ENCODE results near the gene GATAD2B. TPM values are rescaled to one million over a fixed set of nuclear protein-coding genes. Genes with fewer than 3 reads are reported as not detected.
A peak's percentile ranks its signal among the peaks of the same experiment; 100 is the strongest.

The GATAD2B gene
- polyA plus RNA-seq, 1 experiment: 4.8 TPM

DNA sequence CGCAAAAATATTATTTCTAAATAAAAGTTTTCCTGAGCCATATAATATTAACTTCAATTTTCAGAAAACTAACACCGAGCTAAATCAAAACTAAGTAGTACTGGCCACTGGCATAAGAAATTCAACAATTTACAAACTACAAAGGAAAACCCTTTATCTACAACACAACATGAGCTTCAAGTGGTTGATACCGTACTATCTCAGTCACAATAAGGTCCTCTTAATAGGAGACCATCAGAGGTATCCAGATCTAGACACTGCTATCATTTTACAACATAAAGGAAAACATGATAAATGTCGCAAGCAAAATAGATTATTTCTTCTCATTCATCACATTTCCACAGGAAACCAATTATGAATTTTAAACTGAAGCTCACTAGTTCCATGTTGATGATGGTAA, 39.5 kb downstream of the GATAD2B start:
- Histone ChIP-seq H3K27ac (ENCODE audit: low read depth, low read length) (no peak overlapping the region), H3K27me3 (ENCODE audit: control insufficient read depth, insufficient read depth, low read length) (no peaks in the 10 kb centered on the region), H3K9me3 (ENCODE audit: control insufficient read depth, insufficient read depth, low read length) (no peaks in the 10 kb centered on the region), H3K4me3 (ENCODE audit: low read depth, low read length) (no peak overlapping the region)
- ChIA-PET CTCF (no interaction called here), POLR2A (interaction anchor here (0.6 kb wide), 1 partner anchor 278 kb away, joined by 7 read pairs; no protein-coding TSS in a partner anchor)
- TF ChIP-seq, protein P1, sequence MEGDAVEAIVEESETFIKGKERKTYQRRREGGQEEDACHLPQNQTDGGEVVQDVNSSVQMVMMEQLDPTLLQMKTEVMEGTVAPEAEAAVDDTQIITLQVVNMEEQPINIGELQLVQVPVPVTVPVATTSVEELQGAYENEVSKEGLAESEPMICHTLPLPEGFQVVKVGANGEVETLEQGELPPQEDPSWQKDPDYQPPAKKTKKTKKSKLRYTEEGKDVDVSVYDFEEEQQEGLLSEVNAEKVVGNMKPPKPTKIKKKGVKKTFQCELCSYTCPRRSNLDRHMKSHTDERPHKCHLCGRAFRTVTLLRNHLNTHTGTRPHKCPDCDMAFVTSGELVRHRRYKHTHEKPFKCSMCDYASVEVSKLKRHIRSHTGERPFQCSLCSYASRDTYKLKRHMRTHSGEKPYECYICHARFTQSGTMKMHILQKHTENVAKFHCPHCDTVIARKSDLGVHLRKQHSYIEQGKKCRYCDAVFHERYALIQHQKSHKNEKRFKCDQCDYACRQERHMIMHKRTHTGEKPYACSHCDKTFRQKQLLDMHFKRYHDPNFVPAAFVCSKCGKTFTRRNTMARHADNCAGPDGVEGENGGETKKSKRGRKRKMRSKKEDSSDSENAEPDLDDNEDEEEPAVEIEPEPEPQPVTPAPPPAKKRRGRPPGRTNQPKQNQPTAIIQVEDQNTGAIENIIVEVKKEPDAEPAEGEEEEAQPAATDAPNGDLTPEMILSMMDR (IDR thresholded peaks at IDR 0.05; ENCODE audit: low read depth, low read length): no peak
- no peak for DNase-seq (ENCODE audit: low read depth, low spot score)

- no peaks in the 10 kb centered on the region for H3K27me3 ChIP-seq (ENCODE audit: control insufficient read depth, insufficient read depth, low read length)
- no peak overlapping the region; the same call in 1 of the 2 replicates for H3K4me3 ChIP-seq (ENCODE audit: low read depth, low read length)
- ChIA-PET POLR2A (interaction anchor here (1.3 kb wide), 1 partner anchor 41 kb away, joined by 3 read pairs; no protein-coding TSS in a partner anchor), CTCF (interaction anchor here (0.6 to 1.8 kb wide), 3 partner anchors 60 to 110 kb away, joined by 3 to 4 read pairs (median 3); no protein-coding TSS in a partner anchor)
- TF ChIP-seq, protein P1 (IDR thresholded peaks at IDR 0.05; ENCODE audit: low read depth, low read length): no peak
- H3K9me3 ChIP-seq (ENCODE audit: control insufficient read depth, insufficient read depth, low read length): no peaks in the 10 kb centered on the region
- no peak overlapping the region for H3K27ac ChIP-seq (ENCODE audit: low read depth, low read length)
- no peak for DNase-seq (ENCODE audit: low read depth, low spot score)
Observed at GRCh38 chr1:153882296-153882912, 40.4 kb downstream of the GATAD2B start.

GRCh38 chr1:153881751-153882150, 41.0 kb downstream of the GATAD2B start:
- Histone ChIP-seq H3K27ac (ENCODE audit: low read depth, low read length) (peak overlapping the region; percentile 84), H3K9me3 (ENCODE audit: control insufficient read depth, insufficient read depth, low read length) (no peaks in the 10 kb centered on the region), H3K27me3 (ENCODE audit: control insufficient read depth, insufficient read depth, low read length) (no peaks in the 10 kb centered on the region), H3K4me3 (ENCODE audit: low read depth, low read length) (peak overlapping the region; percentile 50)
- DNase-seq (ENCODE audit: low read depth, low spot score): no peak
- ChIA-PET CTCF (interaction anchor here (0.6 to 1.8 kb wide), 4 partner anchors 59 to 204 kb away, joined by 3 to 4 read pairs (median 3); no protein-coding TSS in a partner anchor), POLR2A (interaction anchor here (0.9 to 1.3 kb wide), 2 partner anchors 42 to 65 kb away, joined by 3 to 4 read pairs; partner anchors contain the start of gene DENND4B)
- TF ChIP-seq, protein P1 (IDR thresholded peaks at IDR 0.05; ENCODE audit: low read depth, low read length): no peak

DNA sequence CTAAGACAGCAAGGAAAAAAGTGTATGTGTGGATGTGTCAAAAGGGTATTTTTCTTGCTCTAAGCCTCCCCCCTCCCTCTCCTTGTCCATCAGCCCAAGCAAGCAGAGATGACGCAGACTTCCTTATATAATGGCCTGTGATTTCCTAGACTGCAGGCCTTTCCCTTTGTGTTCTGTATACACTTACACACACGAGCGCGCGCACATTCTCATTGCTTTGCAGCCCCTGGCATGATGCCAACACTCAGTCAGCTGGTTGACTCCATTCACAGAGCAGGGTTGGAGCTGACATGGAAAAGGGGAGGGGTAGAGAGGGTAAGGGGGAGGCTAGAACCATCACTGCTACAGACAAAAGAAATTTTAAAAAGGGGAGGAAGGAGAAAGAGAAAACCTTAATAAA, 41.8 kb downstream of the GATAD2B start:
- ChIA-PET CTCF (interaction anchor here (1.0 to 1.8 kb wide), 3 partner anchors 59 to 203 kb away, joined by 3 to 4 read pairs (median 3); no protein-coding TSS in a partner anchor), POLR2A (interaction anchor here (0.9 kb wide), 1 partner anchor 66 kb away, joined by 4 read pairs; the partner anchor contains the start of gene DENND4B)
- peak overlapping the region; percentile 50 for H3K4me3 ChIP-seq (ENCODE audit: low read depth, low read length)
- peak overlapping the region; percentile 61 for H3K27ac ChIP-seq (ENCODE audit: low read depth, low read length)
- H3K27me3 ChIP-seq (ENCODE audit: control insufficient read depth, insufficient read depth, low read length): no peaks in the 10 kb centered on the region
- no peaks in the 10 kb centered on the region for H3K9me3 ChIP-seq (ENCODE audit: control insufficient read depth, insufficient read depth, low read length)
- TF ChIP-seq, protein P1 (IDR thresholded peaks at IDR 0.05; ENCODE audit: low read depth, low read length): no peak
- peak; percentile 96 for DNase-seq (ENCODE audit: low read depth, low spot score)

DNA sequence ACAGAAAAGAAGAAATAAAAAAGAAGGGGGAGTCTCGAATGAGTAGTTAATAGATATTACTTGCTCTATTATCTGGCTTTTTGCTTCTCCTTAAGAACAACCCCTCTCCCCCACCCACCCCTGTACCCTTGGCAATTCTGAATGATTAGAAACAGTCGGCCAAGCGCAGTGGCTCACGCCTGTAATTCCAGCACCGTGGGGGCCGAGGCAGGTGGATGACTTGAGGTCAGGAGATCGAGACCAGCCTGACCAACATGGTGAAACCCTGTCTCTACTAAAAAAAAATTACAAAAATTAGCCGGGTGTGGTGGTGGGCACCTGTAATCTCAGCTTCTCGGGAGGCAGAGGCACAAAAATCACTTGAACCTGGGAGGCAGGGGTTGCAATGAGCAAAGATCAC, 42.7 kb downstream of the GATAD2B start:
- POLR2A ChIA-PET: no interaction called here
- CTCF ChIA-PET: interaction anchor here (0.6 to 0.8 kb wide), 2 partner anchors 83 to 106 kb away, joined by 3 read pairs; partner anchors contain the start of gene RAB13
- no peak for DNase-seq (ENCODE audit: low read depth, low spot score)
- Histone ChIP-seq H3K4me3 (ENCODE audit: low read depth, low read length) (no peak overlapping the region), H3K27ac (ENCODE audit: low read depth, low read length) (no peak overlapping the region), H3K27me3 (ENCODE audit: control insufficient read depth, insufficient read depth, low read length) (no peaks in the 10 kb centered on the region), H3K9me3 (ENCODE audit: control insufficient read depth, insufficient read depth, low read length) (no peaks in the 10 kb centered on the region)
- TF ChIP-seq, protein P1 (IDR thresholded peaks at IDR 0.05; ENCODE audit: low read depth, low read length): no peak

Data from AG04450 (cell line).